Sigmoid colon (tissue), 7 donors: Measurements from ENCODE around the gene CNEP1R1. TPM values are rescaled to one million over a fixed set of nuclear protein-coding genes. Genes with fewer than 3 reads are reported as not detected.
A peak's percentile ranks its signal among the peaks of the same experiment; 100 is the strongest.

ENCODE experiments used
- DNase-seq: peaks from one replicate; pipeline ENCODE4 v3.0.0-alpha.2; 2019
- H3K27ac ChIP-seq, 4 donors: fragments of 200-600 bp; sonication (generic); one replicate each; pipeline ENCODE4 v1.5.1; 2016 to 2019; ENCODE audit warnings: mild to moderate bottlenecking in 1 of 4
- H3K27me3 ChIP-seq, 3 donors: fragments of 200-600 bp; sonication (generic); one replicate each; pipeline ENCODE4 v1.5.1; 2019; ENCODE audit warnings: mild to moderate bottlenecking in 1 of 3
- H3K36me3 ChIP-seq, 4 donors: fragments of 200-600 bp; sonication (generic); one replicate each; pipeline ENCODE4 v1.5.1; 2016 to 2019
- H3K4me1 ChIP-seq, 4 donors: fragments of 200-600 bp; sonication (generic); one replicate each; pipeline ENCODE4 v1.5.1; 2017 to 2019
- H3K4me3 ChIP-seq, 4 donors: fragments of 200-600 bp; sonication (generic); one replicate each; pipeline ENCODE4 v1.5.1; 2017 to 2019; ENCODE audit warnings: mild to moderate bottlenecking in 2 of 4, moderate library complexity in 1 of 4
- H3K9me3 ChIP-seq, 4 donors: fragments of 200-600 bp in 3 of 4; sonication (generic) in 3 of 4; one replicate each; pipeline versions ENCODE4 v1.5.1 to v1.6.1; 2013 to 2019
- EP300 ChIP-seq, 4 donors: sonication (generic); formaldehyde crosslinking; IDR thresholded peaks; one replicate each; pipeline ENCODE4 v1.6.1; 2017; ENCODE audit warnings: antibody characterized with exemption in 4 of 4
- POLR2A ChIP-seq, 2 donors: fragments of 450-650 bp; IDR thresholded peaks; one replicate each; pipeline ENCODE4 v1.6.1; 2016; ENCODE audit warnings: antibody characterized with exemption in 2 of 2, mild to moderate bottlenecking in 2 of 2, moderate library complexity in 2 of 2
- POLR2AphosphoS5 ChIP-seq, 4 donors: sonication (generic); formaldehyde crosslinking; IDR thresholded peaks; one replicate each; pipeline ENCODE4 v1.6.1; 2017; ENCODE audit warnings: antibody characterized with exemption in 4 of 4
- WGBS, 2 donors: extraction: QIAGEN DNeasy Blood & Tissue Kit; methylation state at CpG; one replicate each; pipeline ENCODE4 v1.1.7; 2013; 5-methylcytosine and 5-hydroxymethylcytosine counted together
- intact Hi-C: fragments of 100-400 bp; cut with DNase I; formaldehyde crosslinking; loops from one replicate; pipeline ENCODE4 v1.15.1; 2023
- polyA plus RNA-seq, 3 donors: library from polyadenylated mRNA; stranded (reverse); fragments of 200-250 nt; gene quantifications; one replicate each; pipeline ENCODE4 v1.2.3, GENCODE V29; 2013
- total RNA-seq, 4 donors: library from RNA; depleted of rRNA; stranded (reverse); fragments of >200 nt; gene quantifications; one replicate each; pipeline ENCODE4 v1.1.0, GENCODE V29; 2016
- TF ChIP-seq, protein P1 (sequence below), 4 experiments: fragments of 450-650 bp in 3 of 4; fragments of 200-600 bp in 1 of 4; IDR thresholded peaks; one replicate each; pipeline ENCODE4 v1.5.1; 2016 to 2019; ENCODE audit warnings: antibody characterized with exemption in 4 of 4, mild to moderate bottlenecking in 3 of 4, moderate library complexity in 2 of 4
- donor health status: healthy with polysubstance abuse.
- donor health status: Bipolar disorder and iron deficiency.
- donor health status: healthy.

CNEP1R1 gene, protein sequence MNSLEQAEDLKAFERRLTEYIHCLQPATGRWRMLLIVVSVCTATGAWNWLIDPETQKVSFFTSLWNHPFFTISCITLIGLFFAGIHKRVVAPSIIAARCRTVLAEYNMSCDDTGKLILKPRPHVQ
- total RNA-seq (10 to 100 TPM; 10.2 to 18.9 (median 14.1) TPM), polyA plus RNA-seq (10 to 100 TPM in 1 of 3 donors, 1 to 10 TPM in 2; 6.5 to 10.9 (median 9.0) TPM)

DNA sequence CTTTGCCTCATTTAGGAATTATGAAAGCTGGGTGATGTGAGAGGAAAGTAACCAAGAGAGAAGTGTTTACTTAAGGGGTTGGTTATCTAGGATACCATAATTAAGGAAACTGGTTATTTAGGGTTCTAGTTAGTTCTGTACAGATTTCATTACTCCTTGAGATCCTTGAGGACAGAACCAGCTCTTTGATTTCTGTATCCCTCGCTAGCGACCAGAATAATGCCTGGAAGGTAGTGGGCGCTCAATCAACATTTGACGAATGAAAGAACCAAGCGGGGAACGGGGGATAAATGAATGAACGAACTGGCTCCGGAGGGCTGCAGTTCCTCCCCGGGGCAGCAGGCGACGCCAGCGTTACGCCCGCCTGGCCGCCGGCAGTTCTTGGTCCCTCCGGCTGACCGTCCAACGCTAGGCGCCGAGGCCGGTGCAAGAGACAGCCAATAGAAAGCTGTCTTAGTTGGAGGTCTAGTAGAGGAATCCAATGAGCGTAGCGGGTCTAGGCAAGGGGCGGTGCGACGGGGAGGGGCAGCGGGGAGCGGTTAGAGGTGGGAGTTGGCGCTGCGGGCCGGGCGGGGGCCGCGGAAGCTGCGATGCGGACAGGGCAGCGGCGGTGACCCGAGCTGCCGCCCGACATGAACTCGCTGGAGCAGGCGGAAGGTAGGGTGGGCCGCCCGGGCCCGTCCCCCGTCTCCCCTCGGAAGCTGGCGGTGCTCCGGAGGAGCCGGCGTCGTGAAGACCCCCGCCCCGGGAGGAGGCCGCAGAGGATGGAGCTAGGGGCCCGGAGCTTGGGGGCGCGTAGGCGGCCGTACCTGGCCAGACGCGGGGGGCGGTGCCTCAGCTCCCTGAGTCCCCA, at the start of gene CNEP1R1:
TSS of gene CNEP1R1 (plus strand) at position 542 of the 853 bp plus-strand sequence. CDS start at position 633, 91 bp downstream.
- intact Hi-C loops = loop anchor here (1.0 to 10.0 kb wide), 7 partner anchors 41 to 782 kb away; partner anchors contain the start of genes BRD7, NKD1 and TENT4B
- peak within 1 kb of the TSS; percentile 84 to 91 (median 88) for H3K27ac ChIP-seq
- no peaks in the 10 kb centered on the region for H3K9me3 ChIP-seq
- 0 to 1% methylated on average over 65 of the region's 65 CpGs for WGBS, 2 donors
- TF ChIP-seq, protein P1, sequence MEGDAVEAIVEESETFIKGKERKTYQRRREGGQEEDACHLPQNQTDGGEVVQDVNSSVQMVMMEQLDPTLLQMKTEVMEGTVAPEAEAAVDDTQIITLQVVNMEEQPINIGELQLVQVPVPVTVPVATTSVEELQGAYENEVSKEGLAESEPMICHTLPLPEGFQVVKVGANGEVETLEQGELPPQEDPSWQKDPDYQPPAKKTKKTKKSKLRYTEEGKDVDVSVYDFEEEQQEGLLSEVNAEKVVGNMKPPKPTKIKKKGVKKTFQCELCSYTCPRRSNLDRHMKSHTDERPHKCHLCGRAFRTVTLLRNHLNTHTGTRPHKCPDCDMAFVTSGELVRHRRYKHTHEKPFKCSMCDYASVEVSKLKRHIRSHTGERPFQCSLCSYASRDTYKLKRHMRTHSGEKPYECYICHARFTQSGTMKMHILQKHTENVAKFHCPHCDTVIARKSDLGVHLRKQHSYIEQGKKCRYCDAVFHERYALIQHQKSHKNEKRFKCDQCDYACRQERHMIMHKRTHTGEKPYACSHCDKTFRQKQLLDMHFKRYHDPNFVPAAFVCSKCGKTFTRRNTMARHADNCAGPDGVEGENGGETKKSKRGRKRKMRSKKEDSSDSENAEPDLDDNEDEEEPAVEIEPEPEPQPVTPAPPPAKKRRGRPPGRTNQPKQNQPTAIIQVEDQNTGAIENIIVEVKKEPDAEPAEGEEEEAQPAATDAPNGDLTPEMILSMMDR (IDR thresholded peaks at IDR 0.05) = peak; percentile 99 to 100 (median 100)
- TF ChIP-seq POLR2A (IDR thresholded peaks at IDR 0.05) (peak; percentile 38 to 53), EP300 (IDR thresholded peaks at IDR 0.05) (peak in 1 of 4 donors; percentile 44), POLR2AphosphoS5 (IDR thresholded peaks at IDR 0.05) (peak; percentile 62 to 89 (median 84))
- peaks cover 0 to 35% (median 21%) of the 10 kb centered on the region in 4 donors for H3K4me1 ChIP-seq
- no peaks in the 10 kb centered on the region for H3K27me3 ChIP-seq
- H3K4me3 ChIP-seq = peak within 1 kb of the TSS; percentile 89 to 100 (median 100)
- DNase-seq = peak; percentile 98
- H3K36me3 ChIP-seq = peaks cover 0 to 10% (median 0%) of the 10 kb centered on the region in 4 donors

DNA sequence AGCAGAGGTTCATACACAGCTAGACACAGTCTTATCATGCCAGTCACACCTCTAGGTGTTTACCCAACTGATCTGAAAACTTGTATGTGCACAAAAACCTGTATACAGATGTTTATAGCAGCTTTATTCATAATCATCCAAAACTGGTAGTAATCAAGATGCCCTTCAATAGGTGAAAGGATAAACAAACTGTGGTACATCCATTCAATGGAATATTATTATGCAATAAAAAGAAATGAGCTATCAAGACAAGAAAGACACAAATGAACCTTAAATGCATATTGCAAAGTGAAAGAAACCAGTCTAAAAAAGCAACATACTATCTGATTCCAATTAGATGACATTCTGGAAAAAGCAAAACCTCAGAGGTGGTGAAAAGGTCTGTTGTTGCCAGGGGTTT, 47.6 kb upstream of the CNEP1R1 start:
- no peaks in the 10 kb centered on the region for H3K36me3 ChIP-seq
- TF ChIP-seq EP300 (IDR thresholded peaks at IDR 0.05) (no peak), POLR2AphosphoS5 (IDR thresholded peaks at IDR 0.05) (no peak), POLR2A (IDR thresholded peaks at IDR 0.05) (no peak)
- TF ChIP-seq, protein P1 (IDR thresholded peaks at IDR 0.05) = no peak
- H3K9me3 ChIP-seq = peaks cover 0 to 6% (median 0%) of the 10 kb centered on the region in 4 donors
- H3K27ac ChIP-seq = no peak overlapping the region
- DNase-seq = no peak
- H3K4me3 ChIP-seq = no peak overlapping the region
- intact Hi-C loops = no loop called here
- H3K4me1 ChIP-seq = no peaks in the 10 kb centered on the region
- H3K27me3 ChIP-seq = no peaks in the 10 kb centered on the region

DNA sequence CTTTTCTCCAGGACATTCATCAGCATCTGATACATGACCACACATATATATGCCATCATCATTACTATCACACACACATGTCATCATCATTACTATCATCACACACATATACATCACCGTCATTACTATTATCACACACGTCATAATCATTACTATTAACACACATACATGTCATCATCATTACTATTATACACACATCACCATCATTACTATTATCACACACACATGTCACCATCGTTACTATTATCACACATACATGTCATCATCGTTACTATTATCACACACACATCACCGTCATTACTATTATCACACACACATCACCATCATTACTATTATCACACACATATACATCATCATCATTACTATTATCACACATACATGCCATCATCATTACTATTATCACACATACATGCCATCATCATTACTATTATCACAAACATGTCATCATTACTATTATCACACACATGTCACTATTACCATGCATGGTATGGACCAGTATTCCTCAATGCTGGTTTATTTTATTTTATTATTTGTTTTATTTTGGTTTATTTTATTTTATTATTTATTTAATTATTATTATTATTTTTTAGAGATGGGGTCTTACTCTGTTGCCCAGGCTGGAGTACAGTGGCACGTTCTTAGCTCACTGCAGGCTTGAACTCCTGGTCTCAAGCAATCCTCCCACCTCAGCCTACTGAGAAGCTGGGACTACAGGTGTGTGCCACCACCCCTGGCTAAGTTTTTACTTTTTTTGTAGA, 46.3 kb upstream of the CNEP1R1 start:
- 90 to 93% methylated on average over 6 of the region's 6 CpGs for WGBS, 2 donors
- H3K27me3 ChIP-seq = no peaks in the 10 kb centered on the region
- H3K27ac ChIP-seq = no peak overlapping the region
- intact Hi-C loops = no loop called here
- no peaks in the 10 kb centered on the region for H3K4me1 ChIP-seq
- TF ChIP-seq POLR2AphosphoS5 (IDR thresholded peaks at IDR 0.05) (no peak), EP300 (IDR thresholded peaks at IDR 0.05) (no peak), POLR2A (IDR thresholded peaks at IDR 0.05) (no peak)
- TF ChIP-seq, protein P1 (IDR thresholded peaks at IDR 0.05) = no peak
- peaks cover 0 to 6% (median 0%) of the 10 kb centered on the region in 4 donors for H3K9me3 ChIP-seq
- no peak for DNase-seq
- H3K36me3 ChIP-seq = no peaks in the 10 kb centered on the region
- no peak overlapping the region for H3K4me3 ChIP-seq

DNA sequence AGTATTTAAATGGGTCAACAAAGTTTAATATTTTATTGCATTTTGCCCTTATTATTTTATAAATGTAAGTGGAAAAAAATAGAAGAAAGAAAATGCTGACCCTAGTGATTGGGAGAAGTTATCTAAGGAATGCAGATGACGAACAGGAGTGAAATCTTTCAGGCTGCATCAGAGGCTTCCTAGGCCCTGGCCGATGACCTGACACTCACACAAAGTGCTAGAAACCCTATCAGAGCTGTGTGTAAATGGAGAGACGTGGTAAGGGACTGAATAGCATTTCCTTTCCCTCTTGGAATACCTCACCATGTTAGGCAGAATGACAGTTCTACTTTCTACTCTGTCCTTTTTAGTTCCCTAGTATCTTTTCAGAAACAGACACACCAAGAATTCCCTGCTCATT, 44.9 kb upstream of the CNEP1R1 start:
- Histone ChIP-seq H3K27ac (no peak overlapping the region), H3K9me3 (peaks cover 0 to 6% (median 0%) of the 10 kb centered on the region in 4 donors), H3K4me3 (no peak overlapping the region), H3K27me3 (no peaks in the 10 kb centered on the region), H3K4me1 (no peaks in the 10 kb centered on the region), H3K36me3 (no peaks in the 10 kb centered on the region)
- TF ChIP-seq EP300 (IDR thresholded peaks at IDR 0.05) (no peak), POLR2AphosphoS5 (IDR thresholded peaks at IDR 0.05) (no peak), POLR2A (IDR thresholded peaks at IDR 0.05) (no peak)
- TF ChIP-seq, protein P1 (IDR thresholded peaks at IDR 0.05) = no peak
- WGBS, 2 donors = 80 to 83% methylated on average over 3 of the region's 3 CpGs
- DNase-seq = no peak
- intact Hi-C loops = no loop called here
